ENCODE measurements around the gene ELP5. TPM values are rescaled to one million over a fixed set of nuclear protein-coding genes. Genes with fewer than 3 reads are reported as not detected.

The ELP5 gene
- total and polyA plus RNA-seq, 2 donors (not counting 3 experiments of a cell fraction or from before 2014, with no cell fraction given), result 44.4 to 54.7 TPM

DNA sequence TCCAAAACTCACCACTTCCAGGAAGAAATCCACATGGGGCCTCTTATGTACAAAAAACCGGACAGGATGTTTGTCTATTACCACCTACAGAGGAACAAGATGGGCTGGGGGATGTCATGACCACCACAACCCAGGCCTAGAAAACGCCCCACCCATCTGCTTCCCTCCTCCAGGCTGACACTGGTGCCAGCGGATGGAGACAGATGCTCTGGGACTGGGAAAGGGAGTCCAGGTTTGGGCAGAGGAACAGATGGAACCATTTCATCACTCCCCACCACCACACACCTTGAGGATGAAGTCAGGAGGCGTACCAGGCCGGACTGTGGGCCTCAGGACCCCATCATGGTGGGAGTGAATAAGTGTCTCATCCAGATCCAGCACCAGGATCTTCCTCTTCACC is 5.2 kb upstream of the ELP5 start:
- Histone ChIP-seq H3K79me2 (ENCODE audit: control insufficient read depth, insufficient read depth, low read length) (peaks cover 54% of the 10 kb centered on the region), H3K9me3 (replicated peaks; ENCODE audit: control insufficient read depth, insufficient read depth, low read length) (no peaks in the 10 kb centered on the region), H2AFZ (ENCODE audit: low read depth, low read length) (no peak overlapping the region), H3K9ac (replicated peaks; ENCODE audit: extremely low read depth, insufficient read depth, low read length) (no peak overlapping the region), H3K4me1 (ENCODE audit: control insufficient read depth, extremely low read depth, insufficient read depth, low read length) (peaks cover 16% of the 10 kb centered on the region), H3K36me3 (ENCODE audit: control insufficient read depth in 2 of 2, extremely low read depth in 1 of 2, insufficient read depth in 2 of 2, low read length in 2 of 2) (peaks cover 4 to 16% of the 10 kb centered on the region in 2 experiments), H4K20me1 (replicated peaks; ENCODE audit: control insufficient read depth, extremely low read depth, insufficient read depth, low read length) (no peaks in the 10 kb centered on the region), H3K27me3 (ENCODE audit: control insufficient read depth in 2 of 2, insufficient read depth in 2 of 2, low read length in 2 of 2) (no peaks in the 10 kb centered on the region), H3K4me2 (ENCODE audit: insufficient read depth, low read length) (no peak overlapping the region), H3K9me1 (replicated peaks; ENCODE audit: control insufficient read depth, extremely low read depth, insufficient read depth, low read length) (no peaks in the 10 kb centered on the region), H3K27ac (ENCODE audit: insufficient read depth, low read depth, low read length) (no peak overlapping the region), H3K4me3 (replicated peaks in 1 of 3; ENCODE audit: insufficient read depth in 1 of 3, low read depth in 1 of 3, low read length in 3 of 3) (no peak overlapping the region)
- POLR2A ChIA-PET, result no interaction called here
- CTCF ChIA-PET, result no interaction called here
- dilution Hi-C loops (cut with MboI; ENCODE audit: extremely low pct_ligation_motif_present, low sequenced_read_pairs), result no loop called here
- TF ChIP-seq JUN (IDR thresholded peaks at IDR 0.05; ENCODE audit: borderline replicate concordance, insufficient read depth, insufficient read length, low read depth) (no peak), MYC (IDR thresholded peaks at IDR 0.05; ENCODE audit: low read depth, low read length) (no peak), GATA2 (IDR thresholded peaks at IDR 0.05; ENCODE audit: insufficient read depth, insufficient read length, low read depth, low read length) (no peak), POLR2AphosphoS5 (IDR thresholded peaks at IDR 0.05; ENCODE audit: insufficient read depth, low read depth, low read length) (no peak), POLR2A (IDR thresholded peaks at IDR 0.05; ENCODE audit: low read depth, low read length) (no peak)
- TF ChIP-seq, protein P1, sequence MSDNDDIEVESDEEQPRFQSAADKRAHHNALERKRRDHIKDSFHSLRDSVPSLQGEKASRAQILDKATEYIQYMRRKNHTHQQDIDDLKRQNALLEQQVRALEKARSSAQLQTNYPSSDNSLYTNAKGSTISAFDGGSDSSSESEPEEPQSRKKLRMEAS (IDR thresholded peaks at IDR 0.05; ENCODE audit: insufficient read depth, insufficient read length), result no peak
- intact Hi-C loops (cut with micrococcal nuclease), result no loop called here
- DNase-seq (ENCODE audit: low read depth, low spot score), result no peak
- FAIRE-seq, result no peak
- BruUV-seq (replicated peaks), result no TSS peak

DNA sequence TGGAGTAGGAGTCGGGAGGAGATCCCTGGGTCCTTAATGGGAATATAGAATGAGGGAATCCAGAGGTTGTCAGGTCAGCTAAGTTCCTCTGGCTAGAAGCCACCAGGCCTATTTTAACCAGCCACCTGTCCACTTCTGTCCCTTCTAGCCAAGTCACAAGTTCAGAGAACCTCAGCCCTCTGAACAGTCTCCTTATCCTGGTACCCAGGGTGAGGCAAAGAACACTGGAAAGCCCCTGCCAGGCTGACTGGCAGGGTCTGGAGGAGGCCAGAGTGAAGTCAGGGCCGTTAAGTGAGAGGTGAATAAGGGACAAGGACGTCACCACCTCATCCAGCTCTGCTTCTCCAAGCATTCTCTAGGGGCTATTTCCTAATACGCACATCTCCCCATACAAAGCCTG is 3.2 kb upstream of the ELP5 start:
- Histone ChIP-seq H3K9ac (replicated peaks; ENCODE audit: extremely low read depth, insufficient read depth, low read length) (no peak overlapping the region), H3K36me3 (ENCODE audit: control insufficient read depth in 2 of 2, extremely low read depth in 1 of 2, insufficient read depth in 2 of 2, low read length in 2 of 2) (peaks cover 4 to 16% of the 10 kb centered on the region in 2 experiments), H3K9me3 (replicated peaks; ENCODE audit: control insufficient read depth, insufficient read depth, low read length) (no peaks in the 10 kb centered on the region), H3K9me1 (replicated peaks; ENCODE audit: control insufficient read depth, extremely low read depth, insufficient read depth, low read length) (no peaks in the 10 kb centered on the region), H3K79me2 (ENCODE audit: control insufficient read depth, insufficient read depth, low read length) (peaks cover 62% of the 10 kb centered on the region), H3K27ac (ENCODE audit: insufficient read depth, low read depth, low read length) (no peak overlapping the region), H3K4me1 (ENCODE audit: control insufficient read depth, extremely low read depth, insufficient read depth, low read length) (peaks cover 23% of the 10 kb centered on the region), H4K20me1 (replicated peaks; ENCODE audit: control insufficient read depth, extremely low read depth, insufficient read depth, low read length) (no peaks in the 10 kb centered on the region), H3K4me2 (ENCODE audit: insufficient read depth, low read length) (no peak overlapping the region), H2AFZ (ENCODE audit: low read depth, low read length) (no peak overlapping the region), H3K4me3 (replicated peaks in 1 of 3; ENCODE audit: insufficient read depth in 1 of 3, low read depth in 1 of 3, low read length in 3 of 3) (no peak overlapping the region), H3K27me3 (ENCODE audit: control insufficient read depth in 2 of 2, insufficient read depth in 2 of 2, low read length in 2 of 2) (no peaks in the 10 kb centered on the region)
- DNase-seq (ENCODE audit: low read depth, low spot score) (no peak), FAIRE-seq (no peak)
- intact Hi-C loops (cut with micrococcal nuclease), result no loop called here
- CTCF ChIA-PET, result no interaction called here
- POLR2A ChIA-PET, result no interaction called here
- dilution Hi-C loops (cut with MboI; ENCODE audit: extremely low pct_ligation_motif_present, low sequenced_read_pairs), result no loop called here
- no peak for TF ChIP-seq POLR2AphosphoS5 (IDR thresholded peaks at IDR 0.05; ENCODE audit: insufficient read depth, low read depth, low read length)
- TF ChIP-seq, protein P1 (IDR thresholded peaks at IDR 0.05; ENCODE audit: insufficient read depth, insufficient read length), result no peak
- no peak for TF ChIP-seq MYC (IDR thresholded peaks at IDR 0.05; ENCODE audit: low read depth, low read length)
- TF ChIP-seq FOS (IDR thresholded peaks at IDR 0.05; ENCODE audit: borderline replicate concordance, insufficient read depth, low read length), result no peak
- TF ChIP-seq, protein P2, sequence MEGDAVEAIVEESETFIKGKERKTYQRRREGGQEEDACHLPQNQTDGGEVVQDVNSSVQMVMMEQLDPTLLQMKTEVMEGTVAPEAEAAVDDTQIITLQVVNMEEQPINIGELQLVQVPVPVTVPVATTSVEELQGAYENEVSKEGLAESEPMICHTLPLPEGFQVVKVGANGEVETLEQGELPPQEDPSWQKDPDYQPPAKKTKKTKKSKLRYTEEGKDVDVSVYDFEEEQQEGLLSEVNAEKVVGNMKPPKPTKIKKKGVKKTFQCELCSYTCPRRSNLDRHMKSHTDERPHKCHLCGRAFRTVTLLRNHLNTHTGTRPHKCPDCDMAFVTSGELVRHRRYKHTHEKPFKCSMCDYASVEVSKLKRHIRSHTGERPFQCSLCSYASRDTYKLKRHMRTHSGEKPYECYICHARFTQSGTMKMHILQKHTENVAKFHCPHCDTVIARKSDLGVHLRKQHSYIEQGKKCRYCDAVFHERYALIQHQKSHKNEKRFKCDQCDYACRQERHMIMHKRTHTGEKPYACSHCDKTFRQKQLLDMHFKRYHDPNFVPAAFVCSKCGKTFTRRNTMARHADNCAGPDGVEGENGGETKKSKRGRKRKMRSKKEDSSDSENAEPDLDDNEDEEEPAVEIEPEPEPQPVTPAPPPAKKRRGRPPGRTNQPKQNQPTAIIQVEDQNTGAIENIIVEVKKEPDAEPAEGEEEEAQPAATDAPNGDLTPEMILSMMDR (IDR thresholded peaks at IDR 0.05; ENCODE audit: extremely low read depth in 1 of 2, insufficient read depth in 1 of 2, low read depth in 1 of 2, low read length in 2 of 2), result no peak
- TF ChIP-seq POLR2A (IDR thresholded peaks at IDR 0.05; ENCODE audit: low read depth, low read length), result no peak
- TF ChIP-seq JUN (IDR thresholded peaks at IDR 0.05; ENCODE audit: borderline replicate concordance, insufficient read depth, insufficient read length, low read depth), result no peak
- TF ChIP-seq EZH2 (IDR thresholded peaks at IDR 0.05; ENCODE audit: borderline replicate concordance, low read depth, low read length, severe bottlenecking), result no peak
- no peak for TF ChIP-seq GATA2 (IDR thresholded peaks at IDR 0.05; ENCODE audit: insufficient read depth, insufficient read length, low read depth, low read length)
- BruUV-seq (replicated peaks), result no TSS peak
